HepG2 (cell line): Measurements from ENCODE around the gene FAM156B. TPM values are rescaled to one million over a fixed set of nuclear protein-coding genes. Genes with fewer than 3 reads are reported as not detected.

ENCODE experiments used
- ISL2 ChIP-seq: sonication (generic); formaldehyde crosslinking; IDR thresholded peaks from 2 replicates; pipeline ENCODE4 v1.5.0; 2020; ENCODE audit warnings: missing genetic modification reagents
- JUN ChIP-seq: sonication (generic); formaldehyde crosslinking; IDR thresholded peaks from 2 replicates; pipeline ENCODE4 v1.4.0; 2020; ENCODE audit warnings: mild to moderate bottlenecking, missing genetic modification reagents
- MZF1 ChIP-seq: sonication (generic); formaldehyde crosslinking; IDR thresholded peaks from 2 replicates; pipeline ENCODE4 v1.8.1; 2023; ENCODE audit warnings: mild to moderate bottlenecking, missing genetic modification reagents, borderline replicate concordance
- NFE2L1 ChIP-seq: sonication (generic); formaldehyde crosslinking; IDR thresholded peaks from 2 replicates; pipeline ENCODE4 v1.4.0; 2020; ENCODE audit warnings: missing genetic modification reagents, mild to moderate bottlenecking, borderline replicate concordance
- RARA ChIP-seq: IDR thresholded peaks from 2 replicates; pipeline ENCODE4 v1.6.1; 2016; ENCODE audit warnings: missing genetic modification reagents, missing compliant biosample characterization
- ZNF251 ChIP-seq: sonication (generic); formaldehyde crosslinking; IDR thresholded peaks from 2 replicates; pipeline ENCODE4 v1.9.0; 2021; ENCODE audit warnings: mild to moderate bottlenecking, missing genetic modification reagents
- ZNF317 ChIP-seq: sonication (generic); formaldehyde crosslinking; IDR thresholded peaks from 2 replicates; pipeline ENCODE4 v1.5.0; 2020; ENCODE audit warnings: mild to moderate bottlenecking, missing genetic modification reagents
- ZNF501 ChIP-seq: sonication (generic); formaldehyde crosslinking; IDR thresholded peaks from 2 replicates; pipeline ENCODE4 v1.5.1; 2020; ENCODE audit warnings: mild to moderate bottlenecking, moderate library complexity, missing genetic modification reagents
- ZNF720 ChIP-seq: sonication (generic); formaldehyde crosslinking; IDR thresholded peaks from 2 replicates; pipeline ENCODE4 v1.4.0; 2020; ENCODE audit warnings: missing genetic modification reagents
- polyA plus RNA-seq, 8 experiments: library from polyadenylated mRNA; depleted of rRNA in 3 of 8; stranded (reverse) in 7 of 8; unstranded in 1 of 8; fragments of >200 nt; fragmentation: Illumina TruSeq in 4 of 8; extraction: Trizol in 4 of 8; gene quantifications; 2 replicates each; pipeline versions ENCODE4 v1.2.1 to v1.2.3, GENCODE V29; 2011 to 2016; ENCODE audit warnings: low read depth in 4 of 8, missing spikeins in 1 of 8, mixed read lengths in 1 of 8; ENCODE audit not compliant: insufficient read depth in 1 of 8
- total RNA-seq, 5 experiments: library from RNA; depleted of rRNA; stranded (reverse); fragments of >200 nt; fragmentation: Illumina TruSeq; extraction: Trizol; gene quantifications; 2 replicates each; pipeline ENCODE4 v1.2.3, GENCODE V29; 2016; ENCODE audit warnings: low read depth in 1 of 5
- TF ChIP-seq, protein P1 (sequence below): sonication (generic); formaldehyde crosslinking; IDR thresholded peaks from 2 replicates; pipeline ENCODE4 v1.9.0; 2021; ENCODE audit warnings: missing genetic modification reagents, borderline replicate concordance
- TF ChIP-seq, protein P2 (sequence below): sonication (generic); formaldehyde crosslinking; IDR thresholded peaks from 2 replicates; pipeline ENCODE4 v1.5.0; 2020; ENCODE audit warnings: missing genetic modification reagents
- TF ChIP-seq, protein P3 (sequence below): sonication (generic); formaldehyde crosslinking; IDR thresholded peaks from 2 replicates; pipeline ENCODE4 v1.8.0; 2022; ENCODE audit warnings: missing genetic modification reagents, mild to moderate bottlenecking, inconsistent platforms, borderline replicate concordance
- TF ChIP-seq, protein P4 (sequence below): IDR thresholded peaks from 2 replicates; pipeline ENCODE4 v1.4.0; 2020; ENCODE audit warnings: mild to moderate bottlenecking, missing genetic modification reagents
- TF ChIP-seq, protein P5 (sequence below): sonication (generic); formaldehyde crosslinking; IDR thresholded peaks from 2 replicates; pipeline ENCODE4 v1.8.1; 2023; ENCODE audit warnings: mild to moderate bottlenecking, missing genetic modification reagents
- TF ChIP-seq, protein P6 (sequence below): sonication (generic); formaldehyde crosslinking; IDR thresholded peaks from 2 replicates; pipeline ENCODE4 v1.4.0; 2020; ENCODE audit warnings: missing genetic modification reagents

Gene FAM156B
- total and polyA plus RNA-seq, 2 of the 13 experiments (the other 11 are each of a cell fraction or from before 2014, with no cell fraction given): 7.8 to 82.1 TPM

DNA sequence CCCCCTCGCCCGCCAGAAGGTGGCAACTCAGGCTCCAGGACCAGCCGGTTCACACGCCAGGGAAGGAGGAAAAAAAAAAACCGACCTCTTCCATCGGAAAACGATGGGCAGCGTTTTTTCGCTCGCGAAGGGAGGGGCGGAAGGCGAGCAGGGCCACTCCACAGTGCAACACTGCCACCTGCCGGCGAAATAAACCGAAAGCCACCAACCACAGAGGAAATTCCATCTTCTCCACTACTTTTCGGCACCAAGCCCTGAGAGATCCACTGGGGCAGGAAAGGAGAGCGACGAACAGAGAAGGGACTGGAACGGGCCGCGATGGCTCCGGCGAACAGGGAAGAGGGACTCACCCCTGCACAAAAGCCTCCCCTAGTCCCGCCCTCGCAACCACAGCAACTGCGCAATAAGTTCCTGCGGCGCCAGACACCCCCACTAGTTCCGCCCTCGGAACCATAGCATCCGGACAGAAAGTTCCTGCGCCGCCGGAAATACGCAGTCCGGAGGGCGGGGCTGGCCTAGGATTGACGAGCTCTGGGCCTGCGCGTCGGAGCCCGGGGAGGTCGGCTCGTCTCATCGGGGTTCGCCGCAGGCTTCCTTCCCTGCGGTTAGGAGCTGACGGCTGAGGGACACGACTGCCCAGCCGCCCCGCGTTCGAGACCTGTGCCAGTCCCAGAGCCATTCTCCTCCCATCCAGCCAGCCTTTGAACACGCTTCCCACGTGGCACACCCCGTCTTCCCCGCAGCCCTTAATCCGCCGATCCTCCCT is 37.8 kb downstream of the FAM156B start (continued):
- TF ChIP-seq, protein P1, sequence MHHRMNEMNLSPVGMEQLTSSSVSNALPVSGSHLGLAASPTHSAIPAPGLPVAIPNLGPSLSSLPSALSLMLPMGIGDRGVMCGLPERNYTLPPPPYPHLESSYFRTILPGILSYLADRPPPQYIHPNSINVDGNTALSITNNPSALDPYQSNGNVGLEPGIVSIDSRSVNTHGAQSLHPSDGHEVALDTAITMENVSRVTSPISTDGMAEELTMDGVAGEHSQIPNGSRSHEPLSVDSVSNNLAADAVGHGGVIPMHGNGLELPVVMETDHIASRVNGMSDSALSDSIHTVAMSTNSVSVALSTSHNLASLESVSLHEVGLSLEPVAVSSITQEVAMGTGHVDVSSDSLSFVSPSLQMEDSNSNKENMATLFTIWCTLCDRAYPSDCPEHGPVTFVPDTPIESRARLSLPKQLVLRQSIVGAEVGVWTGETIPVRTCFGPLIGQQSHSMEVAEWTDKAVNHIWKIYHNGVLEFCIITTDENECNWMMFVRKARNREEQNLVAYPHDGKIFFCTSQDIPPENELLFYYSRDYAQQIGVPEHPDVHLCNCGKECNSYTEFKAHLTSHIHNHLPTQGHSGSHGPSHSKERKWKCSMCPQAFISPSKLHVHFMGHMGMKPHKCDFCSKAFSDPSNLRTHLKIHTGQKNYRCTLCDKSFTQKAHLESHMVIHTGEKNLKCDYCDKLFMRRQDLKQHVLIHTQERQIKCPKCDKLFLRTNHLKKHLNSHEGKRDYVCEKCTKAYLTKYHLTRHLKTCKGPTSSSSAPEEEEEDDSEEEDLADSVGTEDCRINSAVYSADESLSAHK: no peak
- TF ChIP-seq RARA: no peak
- TF ChIP-seq NFE2L1 (CRISPR knock-in tag): no peak
- TF ChIP-seq ZNF317: no peak
- TF ChIP-seq ISL2 (CRISPR knock-in tag): peak; percentile 49; the same call in 1 of the 2 replicates
- no peak for TF ChIP-seq MZF1
- TF ChIP-seq, protein P2, sequence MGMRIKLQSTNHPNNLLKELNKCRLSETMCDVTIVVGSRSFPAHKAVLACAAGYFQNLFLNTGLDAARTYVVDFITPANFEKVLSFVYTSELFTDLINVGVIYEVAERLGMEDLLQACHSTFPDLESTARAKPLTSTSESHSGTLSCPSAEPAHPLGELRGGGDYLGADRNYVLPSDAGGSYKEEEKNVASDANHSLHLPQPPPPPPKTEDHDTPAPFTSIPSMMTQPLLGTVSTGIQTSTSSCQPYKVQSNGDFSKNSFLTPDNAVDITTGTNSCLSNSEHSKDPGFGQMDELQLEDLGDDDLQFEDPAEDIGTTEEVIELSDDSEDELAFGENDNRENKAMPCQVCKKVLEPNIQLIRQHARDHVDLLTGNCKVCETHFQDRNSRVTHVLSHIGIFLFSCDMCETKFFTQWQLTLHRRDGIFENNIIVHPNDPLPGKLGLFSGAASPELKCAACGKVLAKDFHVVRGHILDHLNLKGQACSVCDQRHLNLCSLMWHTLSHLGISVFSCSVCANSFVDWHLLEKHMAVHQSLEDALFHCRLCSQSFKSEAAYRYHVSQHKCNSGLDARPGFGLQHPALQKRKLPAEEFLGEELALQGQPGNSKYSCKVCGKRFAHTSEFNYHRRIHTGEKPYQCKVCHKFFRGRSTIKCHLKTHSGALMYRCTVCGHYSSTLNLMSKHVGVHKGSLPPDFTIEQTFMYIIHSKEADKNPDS: no peak
- no peak for TF ChIP-seq JUN (CRISPR knock-in tag)
- TF ChIP-seq, protein P3, sequence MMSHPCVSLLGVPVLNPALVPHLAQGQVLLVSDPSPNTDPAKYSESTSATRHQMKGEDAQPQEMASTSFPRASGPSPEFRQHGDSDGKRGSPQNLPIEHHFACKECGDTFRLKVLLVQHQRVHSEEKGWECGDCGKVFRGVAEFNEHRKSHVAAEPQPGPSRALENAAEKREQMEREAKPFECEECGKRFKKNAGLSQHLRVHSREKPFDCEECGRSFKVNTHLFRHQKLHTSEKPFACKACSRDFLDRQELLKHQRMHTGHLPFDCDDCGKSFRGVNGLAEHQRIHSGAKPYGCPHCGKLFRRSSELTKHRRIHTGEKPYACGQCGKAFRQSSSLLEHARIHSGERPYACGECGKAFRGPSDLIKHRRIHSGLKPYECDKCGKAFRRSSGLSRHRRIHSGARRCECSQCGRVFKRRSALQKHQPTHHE (CRISPR knock-in tag): peak; percentile 66; the same call in 1 of the 2 replicates
- TF ChIP-seq, protein P4, sequence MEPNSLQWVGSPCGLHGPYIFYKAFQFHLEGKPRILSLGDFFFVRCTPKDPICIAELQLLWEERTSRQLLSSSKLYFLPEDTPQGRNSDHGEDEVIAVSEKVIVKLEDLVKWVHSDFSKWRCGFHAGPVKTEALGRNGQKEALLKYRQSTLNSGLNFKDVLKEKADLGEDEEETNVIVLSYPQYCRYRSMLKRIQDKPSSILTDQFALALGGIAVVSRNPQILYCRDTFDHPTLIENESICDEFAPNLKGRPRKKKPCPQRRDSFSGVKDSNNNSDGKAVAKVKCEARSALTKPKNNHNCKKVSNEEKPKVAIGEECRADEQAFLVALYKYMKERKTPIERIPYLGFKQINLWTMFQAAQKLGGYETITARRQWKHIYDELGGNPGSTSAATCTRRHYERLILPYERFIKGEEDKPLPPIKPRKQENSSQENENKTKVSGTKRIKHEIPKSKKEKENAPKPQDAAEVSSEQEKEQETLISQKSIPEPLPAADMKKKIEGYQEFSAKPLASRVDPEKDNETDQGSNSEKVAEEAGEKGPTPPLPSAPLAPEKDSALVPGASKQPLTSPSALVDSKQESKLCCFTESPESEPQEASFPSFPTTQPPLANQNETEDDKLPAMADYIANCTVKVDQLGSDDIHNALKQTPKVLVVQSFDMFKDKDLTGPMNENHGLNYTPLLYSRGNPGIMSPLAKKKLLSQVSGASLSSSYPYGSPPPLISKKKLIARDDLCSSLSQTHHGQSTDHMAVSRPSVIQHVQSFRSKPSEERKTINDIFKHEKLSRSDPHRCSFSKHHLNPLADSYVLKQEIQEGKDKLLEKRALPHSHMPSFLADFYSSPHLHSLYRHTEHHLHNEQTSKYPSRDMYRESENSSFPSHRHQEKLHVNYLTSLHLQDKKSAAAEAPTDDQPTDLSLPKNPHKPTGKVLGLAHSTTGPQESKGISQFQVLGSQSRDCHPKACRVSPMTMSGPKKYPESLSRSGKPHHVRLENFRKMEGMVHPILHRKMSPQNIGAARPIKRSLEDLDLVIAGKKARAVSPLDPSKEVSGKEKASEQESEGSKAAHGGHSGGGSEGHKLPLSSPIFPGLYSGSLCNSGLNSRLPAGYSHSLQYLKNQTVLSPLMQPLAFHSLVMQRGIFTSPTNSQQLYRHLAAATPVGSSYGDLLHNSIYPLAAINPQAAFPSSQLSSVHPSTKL (CRISPR knock-in tag): peak; percentile 63
- TF ChIP-seq, protein P5, sequence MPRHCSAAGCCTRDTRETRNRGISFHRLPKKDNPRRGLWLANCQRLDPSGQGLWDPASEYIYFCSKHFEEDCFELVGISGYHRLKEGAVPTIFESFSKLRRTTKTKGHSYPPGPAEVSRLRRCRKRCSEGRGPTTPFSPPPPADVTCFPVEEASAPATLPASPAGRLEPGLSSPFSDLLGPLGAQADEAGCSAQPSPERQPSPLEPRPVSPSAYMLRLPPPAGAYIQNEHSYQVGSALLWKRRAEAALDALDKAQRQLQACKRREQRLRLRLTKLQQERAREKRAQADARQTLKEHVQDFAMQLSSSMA (CRISPR knock-in tag): no peak
- no peak for TF ChIP-seq ZNF720
- no peak for TF ChIP-seq ZNF251 (CRISPR knock-in tag)
- TF ChIP-seq, protein P6, sequence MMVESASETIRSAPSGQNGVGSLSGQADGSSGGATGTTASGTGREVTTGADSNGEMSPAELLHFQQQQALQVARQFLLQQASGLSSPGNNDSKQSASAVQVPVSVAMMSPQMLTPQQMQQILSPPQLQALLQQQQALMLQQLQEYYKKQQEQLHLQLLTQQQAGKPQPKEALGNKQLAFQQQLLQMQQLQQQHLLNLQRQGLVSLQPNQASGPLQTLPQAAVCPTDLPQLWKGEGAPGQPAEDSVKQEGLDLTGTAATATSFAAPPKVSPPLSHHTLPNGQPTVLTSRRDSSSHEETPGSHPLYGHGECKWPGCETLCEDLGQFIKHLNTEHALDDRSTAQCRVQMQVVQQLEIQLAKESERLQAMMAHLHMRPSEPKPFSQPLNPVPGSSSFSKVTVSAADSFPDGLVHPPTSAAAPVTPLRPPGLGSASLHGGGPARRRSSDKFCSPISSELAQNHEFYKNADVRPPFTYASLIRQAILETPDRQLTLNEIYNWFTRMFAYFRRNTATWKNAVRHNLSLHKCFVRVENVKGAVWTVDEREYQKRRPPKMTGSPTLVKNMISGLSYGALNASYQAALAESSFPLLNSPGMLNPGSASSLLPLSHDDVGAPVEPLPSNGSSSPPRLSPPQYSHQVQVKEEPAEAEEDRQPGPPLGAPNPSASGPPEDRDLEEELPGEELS (CRISPR knock-in tag): no peak
- TF ChIP-seq ZNF501 (CRISPR knock-in tag): peak; percentile 78
